Endometrial microvascular endothelial cells (primary cell): ENCODE data around the gene UNCX. TPM values are rescaled to one million over a fixed set of nuclear protein-coding genes. Genes with fewer than 3 reads are reported as not detected.
"Not testable (repeated sequence)": the region's sequence is repeated elsewhere in the genome, so short reads cannot be mapped to it uniquely, and the experiment has no call there.

Experiments
- in situ Hi-C: cut with HindIII; loops from 2 replicates; pipeline ENCODE4 v1.10.0; 2017; ENCODE audit warnings: low sequenced_read_pairs, low pct_unique_long_range_greater_than_20kb; ENCODE audit errors: inconsistent ontology term
- total RNA-seq: library from RNA; depleted of rRNA; stranded (reverse); fragments of >200 nt; gene quantifications from one replicate; pipeline ENCODE4 v1.2.3, GENCODE V29; 2015; ENCODE audit errors: inconsistent ontology term

UNCX gene
- total RNA-seq, 1 donor from 2014 or later, result not detected

DNA sequence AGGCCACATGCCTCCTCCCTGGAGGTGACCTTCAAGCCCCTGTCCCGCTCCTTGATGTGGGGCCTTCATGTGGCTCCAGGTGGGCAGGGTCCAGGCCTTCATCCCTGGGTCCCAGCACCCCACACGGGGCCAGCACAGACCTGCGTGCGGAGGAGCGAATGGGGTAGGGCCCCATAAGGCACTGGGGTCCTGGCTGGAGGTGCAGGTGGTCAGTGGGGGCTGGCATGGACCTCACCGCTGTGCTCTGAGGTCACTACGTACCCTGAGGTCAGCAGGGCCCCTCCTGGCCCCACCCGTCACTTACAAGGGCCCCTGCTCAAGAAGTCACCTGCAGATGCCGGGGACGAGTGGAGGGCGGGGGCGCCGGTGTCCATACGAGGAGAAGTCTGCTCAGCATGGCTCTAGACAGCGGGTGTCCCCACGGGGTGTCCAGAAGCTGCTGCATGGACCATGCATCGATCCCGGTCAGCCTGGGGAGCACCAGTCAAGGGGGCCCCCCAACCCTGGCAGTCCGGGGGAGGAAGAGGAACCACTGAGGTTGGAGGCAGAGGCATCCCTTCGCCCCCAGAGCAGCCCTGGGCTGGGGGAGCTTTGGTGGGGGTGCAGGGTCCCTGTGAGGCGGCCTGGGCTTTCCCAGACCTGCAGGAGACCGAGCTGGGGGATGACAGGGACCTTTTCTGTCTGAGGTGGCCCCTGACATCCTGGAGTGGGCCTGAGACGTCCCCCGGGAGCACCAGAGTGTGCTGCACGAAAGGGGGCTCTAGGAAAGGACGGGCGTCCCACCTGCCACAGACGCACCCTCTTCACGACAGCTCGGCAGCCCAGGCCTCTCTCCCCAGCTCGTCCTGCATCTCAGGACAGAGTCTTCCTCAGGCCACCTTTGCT, 34.6 kb downstream of the UNCX start:
- in situ Hi-C loops, result no loop called here

DNA sequence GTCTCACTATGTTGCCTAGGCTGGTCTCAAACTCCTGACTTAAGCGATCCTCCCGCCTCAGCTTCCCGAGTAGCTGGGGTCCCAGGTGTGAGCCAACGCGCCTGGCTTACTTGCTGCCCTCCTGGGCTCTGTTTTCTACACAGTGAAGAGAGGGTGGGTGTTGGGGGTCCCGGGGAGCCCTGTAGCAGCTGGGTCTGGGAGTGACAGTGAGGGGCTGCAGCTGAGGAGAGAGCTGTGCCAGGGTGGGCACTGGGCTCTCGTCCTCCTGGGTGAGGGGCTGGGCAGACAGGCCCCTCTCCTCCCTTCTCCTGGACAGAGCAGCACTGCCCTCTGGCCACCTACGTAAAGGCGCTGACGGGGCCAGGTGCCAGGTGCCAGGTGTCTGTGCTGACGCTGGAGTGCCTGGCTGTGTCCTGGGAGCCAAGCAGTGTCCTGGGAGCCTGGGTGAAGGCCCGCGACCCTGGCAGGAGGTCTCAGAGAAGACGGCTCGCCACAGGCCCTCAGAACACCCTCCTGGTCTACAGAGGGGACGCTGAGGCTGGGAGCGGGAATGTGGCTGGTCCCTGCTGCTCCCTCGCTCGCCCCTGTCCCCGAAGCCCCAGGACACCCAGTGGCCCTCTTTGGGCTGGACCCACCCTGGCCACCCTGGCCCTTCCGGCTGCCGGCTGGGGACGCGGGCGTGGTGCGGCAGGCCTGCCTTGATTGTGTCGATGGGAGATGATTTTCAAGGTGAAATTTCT, 35.6 kb downstream of the UNCX start:
- in situ Hi-C loops, result no loop called here

GRCh38 chr7:1268866-1269265, 36.2 kb downstream of the UNCX start:
- in situ Hi-C loops, result no loop called here

DNA sequence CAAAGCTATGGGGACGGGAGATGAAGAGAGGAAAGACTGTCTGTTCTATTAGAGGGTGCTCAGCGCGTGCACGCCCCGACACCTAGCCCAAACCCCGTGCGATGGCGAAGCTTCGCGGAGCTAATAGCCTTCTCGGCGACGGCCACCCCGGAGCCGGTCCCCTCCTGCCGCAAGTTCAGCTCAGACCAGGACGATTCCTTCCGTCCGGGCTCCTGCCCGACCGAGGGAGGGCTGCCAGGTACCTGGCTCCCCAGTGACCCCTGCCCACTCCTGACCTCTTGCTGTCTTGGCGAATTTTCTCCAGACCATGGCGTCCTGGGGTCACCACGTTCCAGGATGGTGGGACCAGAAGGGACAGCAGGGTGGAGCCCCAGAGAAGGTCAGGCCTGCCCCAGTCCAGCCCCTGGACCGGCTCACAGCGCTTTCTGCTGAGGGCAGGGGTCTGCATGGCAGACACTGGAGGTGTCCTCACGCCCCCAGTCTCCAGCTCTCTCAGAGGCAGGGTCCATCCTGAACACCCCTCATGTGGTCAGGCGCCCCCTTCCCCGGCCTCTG, 36.7 kb downstream of the UNCX start:
- in situ Hi-C loops, result no loop called here

DNA sequence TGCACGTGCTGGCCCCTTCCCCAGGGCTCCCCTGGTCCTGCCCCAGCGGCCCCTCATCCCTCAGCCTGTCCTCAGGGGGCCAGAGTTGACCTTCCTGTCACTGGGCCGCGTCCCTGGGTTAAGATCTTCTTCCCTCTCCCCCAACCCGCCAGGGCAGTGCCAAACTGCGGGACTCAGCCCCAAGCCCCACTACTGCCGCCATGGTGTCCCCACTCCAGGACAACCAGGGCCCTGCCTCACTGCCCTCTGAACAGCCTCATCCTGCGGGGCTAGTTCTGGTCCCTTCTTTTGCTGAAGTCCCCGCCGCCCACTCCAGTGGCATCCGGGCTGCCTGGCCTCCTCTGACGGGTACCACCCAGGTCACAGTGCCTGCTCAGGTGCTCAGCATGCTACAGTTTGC, 37.5 kb downstream of the UNCX start:
- in situ Hi-C loops, result no loop called here

- in situ Hi-C loops, result no loop called here
Measured at GRCh38 chr7:1271046-1271445, 38.4 kb downstream of the UNCX start.

DNA sequence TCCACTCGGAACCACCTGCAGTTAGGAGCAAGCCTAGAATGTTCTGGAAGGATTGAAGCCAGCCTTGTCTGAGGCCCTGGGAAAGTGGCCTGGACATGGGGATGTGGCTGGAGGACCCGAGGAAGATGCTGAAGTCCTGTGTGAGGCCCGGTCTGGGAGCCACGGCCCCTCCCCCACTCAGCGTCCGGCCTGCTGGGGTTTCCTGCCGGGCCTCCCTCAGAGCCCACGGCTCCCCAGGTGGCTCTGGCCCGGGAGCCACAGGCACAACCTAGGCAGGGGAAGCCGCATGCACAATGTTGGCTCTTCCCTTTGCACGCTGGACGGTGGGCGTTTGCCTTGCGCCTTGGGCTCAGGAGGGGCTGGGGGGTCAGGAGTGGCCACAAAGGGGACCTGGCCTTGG, 39.0 kb downstream of the UNCX start:
- in situ Hi-C loops, result no loop called here

DNA sequence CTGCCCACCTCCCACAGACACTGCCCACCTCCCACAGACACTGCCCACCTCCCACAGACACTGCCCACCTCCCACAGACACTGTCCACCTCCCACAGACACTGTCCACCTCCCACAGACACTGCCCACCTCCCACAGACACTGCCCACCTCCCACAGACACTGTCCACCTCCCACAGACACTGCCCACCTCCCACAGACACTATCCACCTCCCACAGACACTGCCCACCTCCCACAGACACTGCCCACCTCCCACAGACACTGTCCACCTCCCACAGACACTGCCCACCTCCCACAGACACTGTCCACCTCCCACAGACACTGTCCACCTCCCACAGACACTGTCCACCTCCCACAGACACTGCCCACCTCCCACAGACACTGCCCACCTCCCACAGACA, 39.5 kb downstream of the UNCX start:
- in situ Hi-C loops, result not testable (repeated sequence)

DNA sequence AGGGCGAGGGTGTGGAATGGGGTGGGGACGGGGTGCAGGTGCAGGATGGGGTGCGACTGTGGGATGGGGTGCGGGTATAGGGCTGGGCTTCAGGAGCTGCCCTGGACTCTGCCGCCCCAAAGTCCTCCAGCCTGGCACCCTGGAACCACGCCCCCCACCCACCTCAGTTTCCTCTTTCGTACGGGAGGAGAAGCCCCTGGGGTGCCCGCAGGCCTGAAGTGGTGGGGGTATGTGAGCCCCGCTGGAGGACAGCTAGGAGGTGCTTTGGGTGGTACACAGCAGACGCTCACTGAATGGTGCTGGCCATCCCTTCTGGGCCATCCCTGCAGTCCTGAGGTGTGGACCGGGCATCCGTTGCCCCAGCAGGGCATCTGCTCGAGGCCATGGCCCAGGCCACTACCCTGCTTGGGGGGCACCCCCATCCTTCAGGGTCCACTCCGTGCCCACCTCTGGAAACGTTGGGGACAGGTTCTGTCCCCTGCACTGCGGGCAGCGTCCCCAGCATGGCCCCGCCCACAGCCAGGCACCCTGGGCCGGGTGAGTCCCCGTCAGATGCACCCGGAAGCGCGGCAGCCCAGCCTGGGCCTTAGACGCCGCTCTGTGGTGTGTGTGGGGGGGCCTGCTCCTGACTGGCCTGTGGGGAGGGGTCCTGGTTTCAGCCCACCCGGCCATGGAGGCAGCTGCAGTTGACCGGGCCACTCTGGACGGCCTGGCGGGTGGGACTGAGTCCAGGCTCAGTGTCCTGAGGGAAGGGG, 41.6 kb downstream of the UNCX start:
- in situ Hi-C loops, result no loop called here

GRCh38 chr7:1274876-1275375, 42.3 kb downstream of the UNCX start:
- in situ Hi-C loops, result no loop called here

- in situ Hi-C loops, result no loop called here
Measured at GRCh38 chr7:1275451-1276381, 43.0 kb downstream of the UNCX start.

DNA sequence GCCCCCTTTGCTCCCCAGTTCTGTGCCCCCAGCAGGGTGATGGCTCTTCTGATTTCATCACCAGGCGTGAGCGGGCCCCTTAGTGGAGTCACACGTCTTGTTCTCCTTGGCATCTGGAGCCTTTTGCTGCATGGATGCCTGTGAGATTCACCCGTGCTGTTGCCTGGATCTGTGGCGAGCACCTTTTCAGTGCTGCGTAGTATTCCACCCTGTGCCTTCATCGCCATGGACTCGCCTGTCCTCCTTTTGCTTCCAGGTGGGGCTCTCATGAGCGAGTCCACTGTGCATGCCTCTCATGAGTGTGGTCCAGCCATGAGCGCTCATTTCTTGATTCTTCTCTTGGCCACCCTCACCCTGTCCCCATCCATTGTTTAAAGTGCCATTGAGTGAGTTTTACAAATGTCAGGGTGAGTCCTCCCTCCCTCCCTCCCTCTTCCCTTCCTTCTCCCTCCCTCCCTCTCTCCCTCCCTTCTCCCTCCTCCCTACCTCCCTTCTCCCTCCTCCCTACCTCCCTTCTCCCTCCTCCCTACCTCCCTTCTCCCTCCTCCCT, 44.0 kb downstream of the UNCX start:
- in situ Hi-C loops, result no loop called here

GRCh38 chr7:1278543-1278942, 45.9 kb downstream of the UNCX start:
- in situ Hi-C loops, result no loop called here

DNA sequence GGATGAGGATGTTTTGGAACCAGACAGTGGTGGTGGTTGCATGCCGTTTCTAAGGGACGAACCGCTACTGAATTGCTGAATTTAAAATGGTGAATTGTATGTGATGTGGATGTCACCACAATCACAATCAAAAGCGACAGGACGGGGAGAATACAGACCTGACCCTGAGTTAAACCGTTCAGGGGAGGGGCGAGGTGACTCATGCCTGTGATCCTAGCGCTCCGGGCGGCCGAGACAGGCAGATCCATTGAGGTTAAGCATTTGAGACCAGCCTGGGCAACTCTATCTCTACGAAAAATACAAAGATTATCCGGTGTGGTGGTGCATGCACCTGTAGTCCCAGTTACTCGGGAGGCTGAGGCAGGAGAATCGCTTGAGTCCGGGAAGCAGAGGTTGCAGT, 46.4 kb downstream of the UNCX start:
- in situ Hi-C loops, result no loop called here

- in situ Hi-C loops, result not testable (repeated sequence)
Measured at GRCh38 chr7:1279895-1280294, 47.2 kb downstream of the UNCX start.

DNA sequence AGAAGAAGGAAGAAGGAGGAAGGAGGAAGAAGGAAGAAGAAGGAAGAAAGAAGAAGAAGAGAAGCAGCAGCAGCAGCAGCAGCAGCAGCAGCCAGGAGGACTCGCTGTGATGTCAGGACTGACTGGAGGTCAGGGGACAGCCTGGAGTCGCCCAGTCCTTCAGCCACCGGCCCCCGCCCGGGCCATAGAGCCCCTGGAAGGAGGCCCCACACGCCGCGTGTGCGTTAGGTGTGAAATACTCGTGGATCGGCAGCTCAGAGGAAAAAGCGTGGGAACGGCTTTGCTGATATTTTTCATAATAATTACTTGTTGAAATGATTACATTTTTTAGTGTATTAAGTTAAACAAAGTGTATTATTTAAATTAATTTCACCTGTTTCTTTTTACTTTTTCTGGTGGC, 48.4 kb downstream of the UNCX start:
- in situ Hi-C loops, result no loop called here

- in situ Hi-C loops, result no loop called here
Measured at GRCh38 chr7:1282679-1283078, 50.0 kb downstream of the UNCX start.

DNA sequence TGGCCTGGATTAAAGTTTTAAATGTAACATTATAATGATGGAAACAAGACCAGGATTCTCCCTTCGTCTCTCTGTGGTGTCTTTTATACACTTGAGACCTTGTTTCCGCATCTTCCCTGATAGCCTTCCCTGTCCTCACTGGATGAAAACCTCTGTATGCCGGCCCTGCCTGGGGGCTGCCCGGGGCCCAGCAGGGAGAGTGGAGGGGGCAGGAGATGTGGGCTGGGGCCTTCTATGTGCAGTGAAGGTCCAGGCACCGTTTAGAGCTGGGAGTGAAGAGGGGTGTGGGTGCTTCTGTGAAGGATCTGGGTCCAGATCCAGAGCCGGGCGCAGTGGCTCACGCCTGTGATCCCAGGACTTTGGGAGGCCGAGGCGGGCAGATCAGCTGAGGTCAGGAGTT, 50.7 kb downstream of the UNCX start:
- in situ Hi-C loops, result no loop called here
